Kidney capillary endothelial cell (primary cell): Measurements from ENCODE around the gene HASPIN.
A peak's percentile ranks its signal among the peaks of the same experiment; 100 is the strongest.
"Not testable (repeated sequence)": the region's sequence is repeated elsewhere in the genome, so short reads cannot be mapped to it uniquely, and the experiment has no call there.

Experiments
- DNase-seq: peaks from one replicate; pipeline ENCODE4 v3.0.0-alpha.2; 2018; ENCODE audit warnings: low spot score

Gene HASPIN

GRCh38 chr17:3697103-3697476 is 26.6 kb upstream of the HASPIN start:
- no peak for DNase-seq

DNA sequence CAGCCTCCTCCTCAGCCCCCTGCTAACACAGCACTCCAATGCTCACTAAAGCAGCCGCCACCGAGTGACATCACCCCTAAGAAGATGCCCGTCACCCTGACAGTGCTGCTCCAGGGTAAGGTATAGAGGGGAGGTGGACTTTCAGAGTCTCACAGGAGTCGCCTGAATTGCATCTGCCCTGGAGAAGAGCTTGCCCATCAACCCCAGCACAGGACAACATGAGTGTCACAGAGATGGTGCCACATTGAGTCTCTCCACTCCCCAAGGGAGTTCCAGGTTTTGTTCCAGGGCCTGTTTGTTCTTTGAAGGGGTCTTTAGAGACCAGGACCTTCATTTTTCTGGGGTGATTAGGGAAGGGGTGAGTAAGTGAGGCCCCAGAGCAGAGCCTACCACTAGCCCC is 25.6 kb upstream of the HASPIN start:
- no peak for DNase-seq

DNA sequence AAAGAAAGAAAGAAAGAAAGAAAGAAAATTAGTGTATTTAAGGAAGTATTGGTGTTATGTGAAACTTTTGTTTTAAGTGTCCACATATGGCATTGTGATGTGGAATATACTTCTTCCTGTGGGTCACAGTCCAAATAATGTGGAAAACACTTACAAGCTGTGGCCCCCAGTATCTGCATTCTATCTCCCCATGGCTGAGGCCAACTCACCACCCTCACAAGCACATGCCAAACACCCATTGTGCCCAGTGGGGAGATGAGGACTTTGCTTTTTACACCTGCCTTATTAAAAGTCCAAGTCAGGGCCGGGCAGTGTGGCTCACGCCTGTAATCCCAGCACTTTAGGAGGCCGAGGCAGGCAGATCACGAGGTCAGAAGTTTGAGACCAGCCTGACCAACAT is 23.8 kb upstream of the HASPIN start:
- DNase-seq = no peak

GRCh38 chr17:3702041-3702539 is 21.6 kb upstream of the HASPIN start:
- not testable (repeated sequence) for DNase-seq

- no peak for DNase-seq
Observed at GRCh38 chr17:3704931-3705717, 18.6 kb upstream of the HASPIN start.

DNA sequence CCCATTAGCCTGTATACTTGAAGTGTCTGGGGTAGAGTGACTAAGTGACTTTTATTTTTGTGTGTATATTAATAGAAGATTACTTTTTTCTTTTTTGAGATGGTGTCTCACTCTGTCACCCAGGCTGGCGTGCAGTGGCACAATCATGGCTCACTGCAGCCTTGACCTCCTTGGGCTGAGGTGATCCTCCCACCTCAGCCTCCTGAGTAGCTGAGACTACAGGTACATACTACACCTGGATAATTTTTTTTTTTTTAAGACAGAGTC is 18.1 kb upstream of the HASPIN start:
- not testable (repeated sequence) for DNase-seq

GRCh38 chr17:3708366-3708765 is 15.3 kb upstream of the HASPIN start:
- no peak for DNase-seq

DNA sequence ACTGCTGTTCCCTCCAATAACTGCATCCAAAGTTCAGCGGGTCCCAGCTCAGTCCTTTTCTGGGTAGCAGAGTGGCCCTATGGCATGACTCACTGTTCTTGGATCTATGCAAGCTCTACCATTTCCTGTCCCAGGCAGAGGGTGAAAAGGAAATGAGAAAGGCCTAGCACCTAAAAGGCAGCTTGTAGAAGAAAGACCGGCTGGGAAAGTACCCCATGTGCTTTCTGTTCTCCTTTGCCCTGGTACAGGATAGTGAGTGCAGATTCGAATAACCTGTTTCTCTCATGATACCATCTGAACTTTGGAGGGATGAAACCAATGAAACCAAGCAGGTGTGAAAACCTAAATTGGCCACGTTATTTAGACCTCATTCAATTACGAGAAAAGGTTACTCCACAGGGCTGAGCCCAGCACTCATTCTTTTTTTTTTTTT is 12.7 kb upstream of the HASPIN start:
- DNase-seq = peak; percentile 50

DNA sequence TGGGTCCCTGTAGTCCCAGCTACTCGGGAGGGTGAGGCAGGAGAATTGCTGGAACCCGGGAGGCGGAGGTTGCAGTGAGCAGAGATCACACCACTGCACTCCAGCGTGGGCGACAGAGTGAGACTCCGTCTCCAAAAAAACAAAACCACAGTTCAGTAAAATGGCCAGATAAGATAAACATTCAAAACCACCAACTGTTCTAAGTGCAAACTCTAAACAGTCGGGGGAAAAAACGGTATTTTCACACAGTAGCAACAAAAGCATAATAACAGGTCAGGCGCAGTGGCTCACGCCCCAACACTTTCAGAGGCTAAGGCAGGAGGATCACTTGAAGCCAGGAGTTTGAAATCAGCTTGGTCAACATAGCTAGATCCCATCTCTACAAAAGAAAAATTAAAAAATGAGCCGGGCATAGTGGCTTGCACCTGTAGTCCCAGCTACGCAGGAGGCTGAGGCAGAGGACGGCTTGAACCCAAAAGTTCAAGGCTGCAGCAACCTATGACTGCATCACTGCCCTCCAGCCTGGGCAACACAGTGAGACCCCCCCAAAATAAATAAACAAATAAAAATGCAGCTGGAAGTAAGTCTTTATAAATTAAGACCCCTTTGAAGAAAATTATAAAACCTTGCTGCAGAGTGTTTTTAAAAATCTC is 10.8 kb upstream of the HASPIN start:
- DNase-seq = no peak

DNA sequence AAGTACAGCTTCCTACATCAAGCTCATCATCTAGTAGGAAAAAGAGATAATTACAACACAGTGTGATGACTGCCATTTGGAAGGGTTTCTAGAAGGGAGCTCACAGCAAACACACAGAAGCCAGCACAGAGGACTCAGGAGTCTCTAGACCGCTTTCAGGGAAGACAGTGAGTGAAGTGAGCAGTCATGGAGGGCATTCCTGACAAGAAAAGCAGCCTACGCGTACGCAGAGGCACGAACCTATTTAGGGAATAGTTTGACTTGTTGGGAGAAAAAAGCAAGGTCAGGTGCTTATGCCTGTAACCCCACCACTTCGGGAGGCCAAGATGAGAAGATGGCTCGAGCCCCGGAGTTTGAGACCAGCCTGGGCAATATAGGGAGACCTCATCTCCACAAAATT is 8.4 kb upstream of the HASPIN start:
- no peak for DNase-seq

DNA sequence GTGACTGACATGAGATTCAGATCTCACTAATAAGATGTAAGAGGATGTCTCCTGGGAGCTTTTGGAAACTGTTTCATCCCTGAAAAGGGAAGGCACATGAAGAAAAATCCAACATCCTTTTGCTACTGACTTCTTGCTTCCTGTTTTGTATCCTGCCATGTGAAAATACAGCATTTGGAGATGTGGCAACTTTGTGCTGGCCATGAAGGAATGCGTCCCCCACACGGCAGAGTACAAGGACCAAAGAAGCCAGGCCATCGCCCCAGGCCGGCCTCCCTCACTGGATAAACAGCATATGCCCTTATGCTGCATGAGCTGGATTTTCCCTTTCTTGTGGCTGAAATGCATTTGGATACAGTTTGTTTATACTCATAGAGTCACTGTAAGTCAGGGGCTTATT is 5.5 kb upstream of the HASPIN start:
- DNase-seq = no peak

GRCh38 chr17:3719265-3719664 is 4.4 kb upstream of the HASPIN start:
- DNase-seq = no peak

DNA sequence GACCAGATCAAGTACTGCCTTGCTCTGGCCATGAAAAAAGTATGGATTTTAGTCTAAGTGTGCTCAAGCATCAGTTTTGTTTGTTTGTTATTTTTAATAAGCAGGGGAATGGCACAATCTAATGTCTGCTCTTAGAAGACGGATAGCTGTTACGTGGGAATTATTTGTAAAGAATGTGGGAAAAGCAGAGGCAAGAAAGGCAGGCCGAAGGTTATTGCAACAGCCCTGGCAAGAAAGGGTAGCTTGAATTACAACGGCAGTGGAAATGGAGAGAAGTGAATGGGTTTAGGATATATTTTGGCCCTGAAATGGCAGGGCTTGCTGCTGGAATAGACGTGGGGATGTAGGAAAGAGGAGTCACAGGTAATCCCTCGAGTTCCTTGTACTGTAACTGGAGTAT is 987 bp upstream of the HASPIN start:
- DNase-seq = no peak

- DNase-seq = no peak
Observed at GRCh38 chr17:3723188-3723555, 531 bp upstream of the HASPIN start.

DNA sequence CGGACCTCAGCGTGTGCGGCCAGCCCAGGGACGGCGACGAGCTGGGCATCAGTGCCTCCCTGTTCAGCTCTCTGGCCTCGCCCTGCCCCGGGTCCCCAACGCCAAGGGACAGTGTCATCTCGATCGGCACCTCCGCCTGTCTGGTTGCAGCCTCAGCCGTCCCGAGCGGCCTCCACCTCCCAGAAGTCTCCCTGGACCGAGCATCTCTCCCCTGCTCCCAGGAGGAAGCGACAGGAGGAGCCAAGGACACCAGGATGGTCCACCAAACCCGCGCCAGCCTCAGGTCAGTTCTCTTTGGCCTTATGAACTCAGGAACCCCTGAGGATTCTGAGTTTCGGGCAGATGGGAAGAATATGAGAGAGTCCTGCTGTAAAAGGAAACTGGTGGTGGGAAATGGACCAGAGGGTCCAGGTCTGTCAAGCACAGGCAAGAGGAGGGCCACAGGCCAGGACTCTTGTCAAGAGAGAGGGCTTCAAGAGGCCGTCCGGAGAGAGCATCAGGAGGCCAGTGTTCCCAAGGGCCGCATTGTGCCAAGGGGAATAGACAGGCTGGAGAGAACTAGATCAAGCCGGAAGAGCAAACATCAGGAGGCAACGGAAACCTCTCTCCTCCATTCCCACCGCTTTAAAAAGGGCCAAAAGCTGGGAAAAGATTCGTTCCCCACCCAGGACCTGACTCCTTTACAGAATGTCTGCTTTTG is 825 bp downstream of the HASPIN start:
- peak; percentile 12 for DNase-seq

DNA sequence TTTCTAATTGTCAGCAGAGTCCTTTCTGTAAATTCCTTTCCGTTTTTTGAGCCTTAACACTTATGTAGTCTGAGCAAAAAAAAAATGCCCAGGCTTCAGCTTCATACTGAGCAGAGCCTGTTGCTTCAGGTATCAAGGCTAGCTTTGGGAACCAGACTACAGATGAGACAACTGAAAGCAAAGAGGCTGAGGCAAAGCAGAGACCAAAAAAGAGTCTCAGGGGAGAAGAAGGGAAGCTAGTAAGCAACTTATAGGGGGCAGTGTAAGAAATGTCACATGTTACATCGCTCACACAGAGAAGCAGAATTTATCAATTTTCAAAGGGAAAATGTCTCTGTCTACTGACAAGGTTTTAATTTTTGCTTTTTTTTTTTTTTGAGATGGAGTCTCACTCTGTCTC is 3.3 kb downstream of the HASPIN start:
- DNase-seq = no peak

GRCh38 chr17:3728099-3728498 is 4.4 kb downstream of the HASPIN start:
- DNase-seq = not testable (repeated sequence)

DNA sequence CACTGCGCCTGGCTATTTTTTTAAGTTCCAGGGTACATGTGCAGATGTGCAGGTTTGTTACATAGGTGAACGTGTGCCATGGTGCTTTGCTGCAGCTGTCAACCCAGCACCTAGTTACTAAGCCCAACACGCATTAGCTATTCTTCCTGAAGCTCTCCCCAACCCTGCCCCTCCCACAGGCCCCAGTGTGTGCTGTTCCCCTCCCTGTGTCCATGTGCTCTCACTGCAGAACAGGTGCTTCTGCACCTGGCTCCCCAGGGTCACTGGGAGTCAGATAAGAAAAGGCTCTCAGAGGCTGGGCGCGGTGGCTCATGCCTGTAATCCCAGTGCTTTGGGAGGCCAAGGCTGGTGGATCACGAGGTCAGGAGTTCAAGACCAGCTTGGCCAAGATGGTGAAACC is 6.2 kb downstream of the HASPIN start:
- DNase-seq = no peak

- DNase-seq = no peak
Observed at GRCh38 chr17:3730881-3731429, 7.3 kb downstream of the HASPIN start.

DNA sequence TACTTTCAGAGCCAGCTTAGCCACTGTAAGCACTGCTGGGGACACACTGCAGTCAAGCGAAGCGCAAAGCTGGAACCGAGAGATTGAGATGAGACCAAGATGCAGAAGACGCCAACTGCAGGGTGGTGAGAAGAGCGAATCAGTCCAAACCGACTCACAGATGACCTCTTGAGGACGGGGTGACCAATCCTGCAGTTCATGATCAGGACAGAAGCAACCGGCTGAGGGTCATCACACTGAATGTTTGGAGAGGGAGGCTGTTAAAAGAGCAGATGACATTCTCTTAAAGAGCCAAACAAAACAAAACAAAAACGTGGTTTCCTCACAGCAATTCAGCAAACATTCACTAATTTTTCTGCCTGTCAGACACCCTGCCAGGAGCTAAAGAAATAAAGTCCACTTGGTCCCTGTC is 8.5 kb downstream of the HASPIN start:
- DNase-seq = no peak

DNA sequence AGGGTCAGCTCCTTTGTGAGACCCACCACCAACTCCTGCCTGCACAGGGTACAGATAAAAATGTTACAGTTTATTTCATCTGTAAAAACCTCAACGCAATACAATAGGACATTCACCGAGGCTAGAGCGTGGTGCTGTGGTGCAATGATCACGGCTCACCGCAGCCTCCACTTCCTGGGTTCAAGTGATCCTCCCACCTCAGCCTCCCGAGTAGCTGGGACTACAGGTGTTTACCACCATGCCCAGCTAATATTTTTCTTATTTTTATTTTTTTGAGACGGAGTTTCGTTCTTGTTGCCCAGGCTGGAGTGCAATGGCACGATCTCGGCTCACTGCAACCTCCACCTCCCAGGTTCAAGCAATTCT is 11.2 kb downstream of the HASPIN start:
- not testable (repeated sequence) for DNase-seq

- DNase-seq = no peak
Observed at GRCh38 chr17:3735515-3735914, 11.8 kb downstream of the HASPIN start.
